Measurements from ENCODE around the gene LDAH. TPM values are rescaled to one million over a fixed set of nuclear protein-coding genes. Genes with fewer than 3 reads are reported as not detected.

Gene LDAH
- total and polyA plus RNA-seq, 2 experiments from 2014 or later = 12.1 to 37.5 TPM

- no peak overlapping the region for H3K27ac Mint-ChIP-seq
- no peak overlapping the region for H3K4me3 Mint-ChIP-seq
- TF ChIP-seq JUNB (IDR thresholded peaks at IDR 0.05; ENCODE audit: unreplicated experiment) = no peak
- TF ChIP-seq ETS1 (IDR thresholded peaks at IDR 0.05) = no peak
- TF ChIP-seq CTCF (conservative IDR thresholded peaks at IDR 0.05; ENCODE audit: low read depth in 2 of 2) = no peak
- no peak for TF ChIP-seq ZNF114 (CRISPR knock-in tag; IDR thresholded peaks at IDR 0.05)
- no peak for TF ChIP-seq CREB1 (CRISPR knock-in tag; IDR thresholded peaks at IDR 0.05; ENCODE audit: low read depth)
- TF ChIP-seq ZNF331 (CRISPR knock-in tag; IDR thresholded peaks at IDR 0.05; ENCODE audit: low read depth) = no peak
- no peak for TF ChIP-seq POLR2AphosphoS5 (IDR thresholded peaks at IDR 0.05; ENCODE audit: low read depth)
- TF ChIP-seq STAT1 (IDR thresholded peaks at IDR 0.05; ENCODE audit: unreplicated experiment) = no peak
- no peak for TF ChIP-seq EZH2 (IDR thresholded peaks at IDR 0.05; ENCODE audit: low read depth, unreplicated experiment)
- no peak for TF ChIP-seq EZH2phosphoT487 (IDR thresholded peaks at IDR 0.05; ENCODE audit: unreplicated experiment)
- TF ChIP-seq, protein P1, sequence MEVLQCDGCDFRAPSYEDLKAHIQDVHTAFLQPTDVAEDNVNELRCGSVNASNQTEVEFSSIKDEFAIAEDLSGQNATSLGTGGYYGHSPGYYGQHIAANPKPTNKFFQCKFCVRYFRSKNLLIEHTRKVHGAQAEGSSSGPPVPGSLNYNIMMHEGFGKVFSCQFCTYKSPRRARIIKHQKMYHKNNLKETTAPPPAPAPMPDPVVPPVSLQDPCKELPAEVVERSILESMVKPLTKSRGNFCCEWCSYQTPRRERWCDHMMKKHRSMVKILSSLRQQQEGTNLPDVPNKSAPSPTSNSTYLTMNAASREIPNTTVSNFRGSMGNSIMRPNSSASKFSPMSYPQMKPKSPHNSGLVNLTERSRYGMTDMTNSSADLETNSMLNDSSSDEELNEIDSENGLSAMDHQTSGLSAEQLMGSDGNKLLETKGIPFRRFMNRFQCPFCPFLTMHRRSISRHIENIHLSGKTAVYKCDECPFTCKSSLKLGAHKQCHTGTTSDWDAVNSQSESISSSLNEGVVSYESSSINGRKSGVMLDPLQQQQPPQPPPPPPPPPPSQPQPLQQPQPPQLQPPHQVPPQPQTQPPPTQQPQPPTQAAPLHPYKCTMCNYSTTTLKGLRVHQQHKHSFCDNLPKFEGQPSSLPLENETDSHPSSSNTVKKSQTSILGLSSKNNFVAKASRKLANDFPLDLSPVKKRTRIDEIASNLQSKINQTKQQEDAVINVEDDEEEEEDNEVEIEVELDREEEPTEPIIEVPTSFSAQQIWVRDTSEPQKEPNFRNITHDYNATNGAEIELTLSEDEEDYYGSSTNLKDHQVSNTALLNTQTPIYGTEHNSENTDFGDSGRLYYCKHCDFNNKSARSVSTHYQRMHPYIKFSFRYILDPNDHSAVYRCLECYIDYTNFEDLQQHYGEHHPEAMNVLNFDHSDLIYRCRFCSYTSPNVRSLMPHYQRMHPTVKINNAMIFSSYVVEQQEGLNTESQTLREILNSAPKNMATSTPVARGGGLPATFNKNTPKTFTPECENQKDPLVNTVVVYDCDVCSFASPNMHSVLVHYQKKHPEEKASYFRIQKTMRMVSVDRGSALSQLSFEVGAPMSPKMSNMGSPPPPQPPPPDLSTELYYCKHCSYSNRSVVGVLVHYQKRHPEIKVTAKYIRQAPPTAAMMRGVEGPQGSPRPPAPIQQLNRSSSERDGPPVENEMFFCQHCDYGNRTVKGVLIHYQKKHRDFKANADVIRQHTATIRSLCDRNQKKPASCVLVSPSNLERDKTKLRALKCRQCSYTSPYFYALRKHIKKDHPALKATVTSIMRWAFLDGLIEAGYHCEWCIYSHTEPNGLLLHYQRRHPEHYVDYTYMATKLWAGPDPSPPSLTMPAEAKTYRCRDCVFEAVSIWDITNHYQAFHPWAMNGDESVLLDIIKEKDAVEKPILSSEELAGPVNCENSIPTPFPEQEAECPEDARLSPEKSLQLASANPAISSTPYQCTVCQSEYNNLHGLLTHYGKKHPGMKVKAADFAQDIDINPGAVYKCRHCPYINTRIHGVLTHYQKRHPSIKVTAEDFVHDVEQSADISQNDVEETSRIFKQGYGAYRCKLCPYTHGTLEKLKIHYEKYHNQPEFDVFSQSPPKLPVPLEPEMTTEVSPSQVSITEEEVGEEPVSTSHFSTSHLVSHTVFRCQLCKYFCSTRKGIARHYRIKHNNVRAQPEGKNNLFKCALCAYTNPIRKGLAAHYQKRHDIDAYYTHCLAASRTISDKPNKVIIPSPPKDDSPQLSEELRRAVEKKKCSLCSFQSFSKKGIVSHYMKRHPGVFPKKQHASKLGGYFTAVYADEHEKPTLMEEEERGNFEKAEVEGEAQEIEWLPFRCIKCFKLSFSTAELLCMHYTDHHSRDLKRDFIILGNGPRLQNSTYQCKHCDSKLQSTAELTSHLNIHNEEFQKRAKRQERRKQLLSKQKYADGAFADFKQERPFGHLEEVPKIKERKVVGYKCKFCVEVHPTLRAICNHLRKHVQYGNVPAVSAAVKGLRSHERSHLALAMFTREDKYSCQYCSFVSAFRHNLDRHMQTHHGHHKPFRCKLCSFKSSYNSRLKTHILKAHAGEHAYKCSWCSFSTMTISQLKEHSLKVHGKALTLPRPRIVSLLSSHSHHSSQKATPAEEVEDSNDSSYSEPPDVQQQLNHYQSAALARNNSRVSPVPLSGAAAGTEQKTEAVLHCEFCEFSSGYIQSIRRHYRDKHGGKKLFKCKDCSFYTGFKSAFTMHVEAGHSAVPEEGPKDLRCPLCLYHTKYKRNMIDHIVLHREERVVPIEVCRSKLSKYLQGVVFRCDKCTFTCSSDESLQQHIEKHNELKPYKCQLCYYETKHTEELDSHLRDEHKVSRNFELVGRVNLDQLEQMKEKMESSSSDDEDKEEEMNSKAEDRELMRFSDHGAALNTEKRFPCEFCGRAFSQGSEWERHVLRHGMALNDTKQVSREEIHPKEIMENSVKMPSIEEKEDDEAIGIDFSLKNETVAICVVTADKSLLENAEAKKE (CRISPR knock-in tag; IDR thresholded peaks at IDR 0.05) = no peak
- TF ChIP-seq REST (IDR thresholded peaks at IDR 0.05; ENCODE audit: unreplicated experiment) = no peak
- TF ChIP-seq NANOG (IDR thresholded peaks at IDR 0.05; ENCODE audit: borderline replicate concordance) = no peak
Observed at GRCh38 chr2:20643060-20643459, 179.8 kb downstream of the LDAH start.

More at GRCh38 chr2:20643060-20643459, 179.8 kb downstream of the LDAH start:
- H3K36me3 ChIP-seq (ENCODE audit: insufficient read depth) = no peaks in the 10 kb centered on the region
- no peak overlapping the region for H2AFZ ChIP-seq
- no peaks in the 10 kb centered on the region for H3K27me3 ChIP-seq (ENCODE audit: insufficient read depth)
- Mint-ChIP-seq H3K4me1 (peaks cover 3% of the 10 kb centered on the region), H3K9me3 (no peaks in the 10 kb centered on the region), H3K36me3 (ENCODE audit: low read depth) (no peaks in the 10 kb centered on the region; the same call in 1 of the 3 replicates), H3K27me3 (ENCODE audit: insufficient read depth, low read depth, poor library complexity) (peaks cover 11% of the 10 kb centered on the region)
- H3K4me1 ChIP-seq (ENCODE audit: insufficient read depth) = no peaks in the 10 kb centered on the region; the same call in 1 of the 2 replicates
- H3K4me3 ChIP-seq = no peak overlapping the region
- H3K27ac ChIP-seq (ENCODE audit: low read depth) = no peak overlapping the region
- DNase-seq (ENCODE audit: low spot score) (no peak), ATAC-seq (no peak)
- H3K79me2 ChIP-seq (replicated peaks; ENCODE audit: insufficient read depth) = no peaks in the 10 kb centered on the region
- H3K9me2 ChIP-seq (ENCODE audit: insufficient read depth) = no peaks in the 10 kb centered on the region
- no peak overlapping the region for H3K4me2 ChIP-seq
- no peaks in the 10 kb centered on the region for H3F3A ChIP-seq (replicated peaks; ENCODE audit: low read depth)
- H4K20me1 ChIP-seq (replicated peaks; ENCODE audit: insufficient read depth) = no peaks in the 10 kb centered on the region

Data from GM23338 (cell line).